Body of pancreas (tissue), 4 donors: ENCODE results near the gene MID2. TPM values are rescaled to one million over a fixed set of nuclear protein-coding genes. Genes with fewer than 3 reads are reported as not detected.

Experiments used
- ATAC-seq: fragments of 150-250 bp; one replicate; pipeline ENCODE4 v1.9.1; 2016
- DNase-seq, 4 donors: peaks; one replicate each; pipeline ENCODE4 v3.0.0-alpha.2; 2019
- H3K27ac ChIP-seq, 4 donors: fragments of 200-600 bp; sonication (generic); 1 replicate in 3 of 4; 2 replicates in 1 of 4; pipeline versions ENCODE4 v1.5.1 to v1.6.1; 2016 to 2019; ENCODE audit warnings: mild to moderate bottlenecking in 1 of 4, mixed read lengths in 1 of 4, moderate library complexity in 1 of 4
- H3K27me3 ChIP-seq, 2 donors: fragments of 200-600 bp; sonication (generic); one replicate each; pipeline ENCODE4 v1.6.0; 2016; ENCODE audit warnings: mild to moderate bottlenecking in 1 of 2
- H3K36me3 ChIP-seq, 2 donors: fragments of 200-600 bp; sonication (generic); replicated peaks in 1 of 2; 2 replicates each; pipeline ENCODE4 v1.5.1; 2016; ENCODE audit warnings: low read depth in 2 of 2; ENCODE audit not compliant: insufficient read depth in 1 of 2
- H3K4me1 ChIP-seq: fragments of 200-600 bp; sonication (generic); one replicate; pipeline ENCODE4 v1.6.0; 2016
- H3K4me3 ChIP-seq, 2 donors: fragments of 200-600 bp; sonication (generic); 1 replicate in 1 of 2; 2 replicates in 1 of 2; pipeline ENCODE4 v1.5.1; 2016 to 2019
- H3K9me3 ChIP-seq, 3 donors: fragments of 200-600 bp; sonication (generic); 1 replicate in 2 of 3; 2 replicates in 1 of 3; pipeline ENCODE4 v1.5.1; 2016
- POLR2A ChIP-seq, 3 donors: fragments of 450-650 bp; IDR thresholded peaks; one replicate each; pipeline ENCODE4 v1.6.1; 2016; ENCODE audit warnings: antibody characterized with exemption in 3 of 3, mild to moderate bottlenecking in 2 of 3
- WGBS, 2 donors: methylation state at CpG; one replicate each; pipeline ENCODE4 v1.1.5; 2017; 5-methylcytosine and 5-hydroxymethylcytosine counted together
- intact Hi-C: fragments of 100-400 bp; cut with DNase I; formaldehyde crosslinking; loops from one replicate; pipeline ENCODE4 v1.15.1; 2023
- total RNA-seq, 2 donors: library from RNA; depleted of rRNA; stranded (reverse); fragments of >200 nt; gene quantifications; one replicate each; pipeline ENCODE4 v1.1.0, GENCODE V29; 2016
- TF ChIP-seq, protein P1 (sequence below), 7 experiments: fragments of 450-650 bp in 4 of 7; fragments of 200-600 bp in 3 of 7; sonication (generic) in 3 of 7; IDR thresholded peaks; one replicate each; pipeline ENCODE4 v1.5.1; 2016 to 2019; ENCODE audit warnings: antibody characterized with exemption in 7 of 7

MID2 gene
- 1 to 10 TPM; 5.6 to 8.8 TPM for total RNA-seq

DNA sequence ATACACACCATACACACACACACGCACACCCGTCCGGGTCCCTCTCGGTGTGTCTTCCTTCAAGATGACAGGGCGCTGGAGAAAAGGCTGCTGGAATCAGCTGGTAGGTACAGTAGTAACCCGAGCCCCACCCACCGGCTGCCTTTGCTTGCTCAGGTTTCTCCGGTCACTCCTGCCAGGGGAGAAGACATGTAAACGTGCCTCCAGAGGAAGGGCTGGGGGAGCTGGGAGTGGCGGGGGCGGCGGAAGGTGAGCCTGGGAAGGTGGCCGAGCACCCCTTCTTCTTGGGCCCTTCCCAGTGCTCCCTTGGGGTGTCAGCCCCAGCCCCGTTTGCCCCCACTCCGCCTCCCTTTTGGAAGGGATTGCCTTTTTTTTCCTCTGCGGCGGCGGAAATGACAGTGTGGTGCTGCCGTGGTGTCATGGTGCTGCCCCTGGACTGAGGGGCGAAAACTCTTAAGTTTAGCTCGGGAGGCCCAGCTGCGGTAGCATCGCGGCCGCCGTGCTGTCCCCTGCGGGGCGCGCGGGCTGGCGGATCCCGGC is at the start of gene MID2:
TSS of gene MID2 (plus strand) at position 169 of the 540 bp plus-strand sequence. CDS start 561 bp downstream, outside the sequence.
- TF ChIP-seq, protein P1, sequence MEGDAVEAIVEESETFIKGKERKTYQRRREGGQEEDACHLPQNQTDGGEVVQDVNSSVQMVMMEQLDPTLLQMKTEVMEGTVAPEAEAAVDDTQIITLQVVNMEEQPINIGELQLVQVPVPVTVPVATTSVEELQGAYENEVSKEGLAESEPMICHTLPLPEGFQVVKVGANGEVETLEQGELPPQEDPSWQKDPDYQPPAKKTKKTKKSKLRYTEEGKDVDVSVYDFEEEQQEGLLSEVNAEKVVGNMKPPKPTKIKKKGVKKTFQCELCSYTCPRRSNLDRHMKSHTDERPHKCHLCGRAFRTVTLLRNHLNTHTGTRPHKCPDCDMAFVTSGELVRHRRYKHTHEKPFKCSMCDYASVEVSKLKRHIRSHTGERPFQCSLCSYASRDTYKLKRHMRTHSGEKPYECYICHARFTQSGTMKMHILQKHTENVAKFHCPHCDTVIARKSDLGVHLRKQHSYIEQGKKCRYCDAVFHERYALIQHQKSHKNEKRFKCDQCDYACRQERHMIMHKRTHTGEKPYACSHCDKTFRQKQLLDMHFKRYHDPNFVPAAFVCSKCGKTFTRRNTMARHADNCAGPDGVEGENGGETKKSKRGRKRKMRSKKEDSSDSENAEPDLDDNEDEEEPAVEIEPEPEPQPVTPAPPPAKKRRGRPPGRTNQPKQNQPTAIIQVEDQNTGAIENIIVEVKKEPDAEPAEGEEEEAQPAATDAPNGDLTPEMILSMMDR (IDR thresholded peaks at IDR 0.05) = no peak
- TF ChIP-seq POLR2A (IDR thresholded peaks at IDR 0.05) = peak; percentile 6 to 51 (median 43)
- no peaks in the 10 kb centered on the region for H3K36me3 ChIP-seq
- no peaks in the 10 kb centered on the region for H3K27me3 ChIP-seq
- peak within 1 kb of the TSS; percentile 59 to 91 (median 86) for H3K27ac ChIP-seq
- intact Hi-C loops = no loop called here
- peak within 1 kb of the TSS in 1 of 2 donors; percentile 10 for H3K4me3 ChIP-seq
- H3K9me3 ChIP-seq = no peaks in the 10 kb centered on the region
- ATAC-seq = peak; percentile 76
- WGBS, 2 donors = 0% methylated on average over 1 to 15 of the region's 32 CpGs
- no peaks in the 10 kb centered on the region for H3K4me1 ChIP-seq
- peak; percentile 66 to 84 (median 77) for DNase-seq

GRCh38 chrX:107776649-107777535 is 48.8 kb upstream of the MID2 start:
- TF ChIP-seq, protein P1 (IDR thresholded peaks at IDR 0.05) = peak; percentile 42 to 90 (median 71)
- no peak for TF ChIP-seq POLR2A (IDR thresholded peaks at IDR 0.05)
- ATAC-seq = peak; percentile 64
- Histone ChIP-seq H3K27ac (peak overlapping the region in 3 of 4 donors; percentile 84 to 89 (median 87)), H3K27me3 (no peaks in the 10 kb centered on the region), H3K4me3 (no peak overlapping the region), H3K9me3 (no peaks in the 10 kb centered on the region), H3K4me1 (peaks cover 29% of the 10 kb centered on the region), H3K36me3 (no peaks in the 10 kb centered on the region)
- 4 to 9% methylated on average over 14 to 20 of the region's 20 CpGs for WGBS, 2 donors
- intact Hi-C loops = loop anchor here (10.0 kb wide), 1 partner anchor 102 kb away; no protein-coding TSS in a partner anchor
- peak; percentile 80 to 90 (median 86) for DNase-seq

- WGBS, 2 donors = 57 to 74% methylated on average over 3 to 6 of the region's 6 CpGs
- no peak within 1 kb of the TSS for H3K4me3 ChIP-seq
- ATAC-seq = no peak
- TF ChIP-seq, protein P1 (IDR thresholded peaks at IDR 0.05) = no peak
- TF ChIP-seq POLR2A (IDR thresholded peaks at IDR 0.05) = no peak
- peaks cover 23% of the 10 kb centered on the region for H3K4me1 ChIP-seq
- DNase-seq = no peak
- no peaks in the 10 kb centered on the region for H3K36me3 ChIP-seq
- intact Hi-C loops = loop anchor here (10.0 kb wide), 1 partner anchor 103 kb away; no protein-coding TSS in a partner anchor
- H3K9me3 ChIP-seq = no peaks in the 10 kb centered on the region
- H3K27ac ChIP-seq = peak within 1 kb of the TSS in 3 of 4 donors; percentile 84 to 89 (median 87)
- no peaks in the 10 kb centered on the region for H3K27me3 ChIP-seq
Observed at GRCh38 chrX:107777536-107777832, 48.2 kb upstream of the MID2 start, which contains the start of gene NCBP2L. TSS of gene NCBP2L (plus strand) at chrX:107777733. CDS start at chrX:107794221, 16,488 bp downstream.

GRCh38 chrX:107780525-107780924 is 45.1 kb upstream of the MID2 start:
- TF ChIP-seq POLR2A (IDR thresholded peaks at IDR 0.05) = no peak
- TF ChIP-seq, protein P1 (IDR thresholded peaks at IDR 0.05) = no peak
- Histone ChIP-seq H3K36me3 (no peaks in the 10 kb centered on the region), H3K27ac (no peak overlapping the region), H3K4me3 (no peak overlapping the region), H3K4me1 (peaks cover 18% of the 10 kb centered on the region), H3K9me3 (no peaks in the 10 kb centered on the region), H3K27me3 (no peaks in the 10 kb centered on the region)
- WGBS, 2 donors = 96 to 97% methylated on average over 6 to 7 of the region's 9 CpGs
- intact Hi-C loops = no loop called here
- DNase-seq (no peak), ATAC-seq (no peak)
